Natural killer cell (primary cell): ENCODE measurements around the gene HOXC6. TPM values are rescaled to one million over a fixed set of nuclear protein-coding genes. Genes with fewer than 3 reads are reported as not detected.

Experiments
- ATAC-seq, 3 donors: fragments of 150-1000 bp in 2 of 3; fragments of 200-7000 bp in 1 of 3; cut with Tn5 transposase; 1 replicate in 1 of 3; 2 replicates in 2 of 3; pipeline ENCODE4 v1.10.0; 2021; ENCODE audit warnings: mild to moderate bottlenecking in 2 of 3, moderate library complexity in 2 of 3
- DNase-seq, 2 donors: peaks; one replicate each; pipeline versions ENCODE4 v3.0.0 to v3.0.0-alpha.2; 2013 to 2021; ENCODE audit warnings: mixed read lengths in 1 of 2
- H3K27ac ChIP-seq: one replicate; pipeline ENCODE4 v1.5.1; 2013; ENCODE audit warnings: mild to moderate bottlenecking, low read length
- H3K27me3 ChIP-seq: one replicate; pipeline ENCODE4 v1.6.1; 2013; ENCODE audit warnings: low read length; ENCODE audit not compliant: control insufficient read depth, insufficient read depth
- H3K36me3 ChIP-seq: one replicate; pipeline ENCODE4 v1.6.1; 2013; ENCODE audit warnings: low read length; ENCODE audit not compliant: control insufficient read depth, insufficient read depth
- H3K4me1 ChIP-seq: one replicate; pipeline ENCODE4 v1.6.1; 2013; ENCODE audit warnings: low read length; ENCODE audit not compliant: control insufficient read depth, insufficient read depth
- H3K4me3 ChIP-seq: one replicate; pipeline ENCODE4 v1.5.1; 2013; ENCODE audit warnings: low read length
- H3K9me3 ChIP-seq: one replicate; pipeline ENCODE4 v1.6.1; 2013; ENCODE audit warnings: low read length; ENCODE audit not compliant: control insufficient read depth, insufficient read depth
- H3K27ac Mint-ChIP-seq, 2 donors: one replicate each; pipeline ENCODE4 v1.8.0; 2022; ENCODE audit warnings: mild to moderate bottlenecking in 2 of 2, mixed read lengths in 2 of 2, moderate library complexity in 1 of 2
- H3K27me3 Mint-ChIP-seq, 2 donors: one replicate each; pipeline ENCODE4 v1.8.0; 2022; ENCODE audit warnings: low read depth in 2 of 2, mixed read lengths in 2 of 2
- H3K36me3 Mint-ChIP-seq: one replicate; pipeline ENCODE4 v1.8.0; 2022; ENCODE audit warnings: mixed read lengths
- H3K4me1 Mint-ChIP-seq, 2 donors: one replicate each; pipeline ENCODE4 v1.8.0; 2022; ENCODE audit warnings: mixed read lengths in 2 of 2
- H3K4me3 Mint-ChIP-seq: one replicate; pipeline ENCODE4 v1.8.0; 2022; ENCODE audit warnings: mild to moderate bottlenecking, moderate library complexity, mixed read lengths
- H3K9me3 Mint-ChIP-seq, 2 donors: one replicate each; pipeline ENCODE4 v1.8.0; 2022; ENCODE audit warnings: mixed read lengths in 2 of 2
- CTCF ChIP-seq: fragments of 200-600 bp; IDR thresholded peaks from one replicate; pipeline ENCODE4 v1.8.0; 2022; ENCODE audit warnings: antibody characterized with exemption
- WGBS: methylation state at CpG from one replicate; pipeline ENCODE4 v1.1.7; 2013; ENCODE audit warnings: missing lambda C conversion rate; ENCODE audit not compliant: insufficient coverage; 5-methylcytosine and 5-hydroxymethylcytosine counted together
- intact Hi-C: fragments of 100-400 bp; cut with micrococcal nuclease; formaldehyde crosslinking; loops from one replicate; pipeline ENCODE4 v1.14.2; 2022
- total RNA-seq, 4 donors: library from RNA; stranded (reverse); fragments of 120-200 nt in 1 of 4; gene quantifications; one replicate each; pipeline versions ENCODE4 v1.2.3 to v1.2.4, GENCODE V29; 2013 to 2022

The HOXC6 gene
- total RNA-seq, 3 donors from 2014 or later (not counting 1 experiment from before 2014, with no cell fraction given): not detected

- H3K27me3 Mint-ChIP-seq: peaks cover 76 to 89% of the 10 kb centered on the region in 2 donors
- H3K27ac ChIP-seq: no peak overlapping the region
- no peak for DNase-seq
- no peaks in the 10 kb centered on the region for H3K36me3 ChIP-seq
- peak overlapping the region; percentile 43 for H3K4me3 ChIP-seq
- intact Hi-C loops: loop anchor here (5.0 kb wide), 2 partner anchors 37 to 38 kb away; partner anchors contain the start of gene HOXC5
- peak overlapping the region in 1 of 2 donors; percentile 29 for H3K27ac Mint-ChIP-seq
- H3K9me3 Mint-ChIP-seq: no peaks in the 10 kb centered on the region
- peaks cover 4% of the 10 kb centered on the region for H3K36me3 Mint-ChIP-seq
- H3K9me3 ChIP-seq: peaks cover 3% of the 10 kb centered on the region
- peak in 1 of 3 donors; percentile 20 for ATAC-seq
- peaks cover 45% of the 10 kb centered on the region for H3K4me1 ChIP-seq
- peaks cover 49 to 53% of the 10 kb centered on the region in 2 donors for H3K4me1 Mint-ChIP-seq
- WGBS: 4% methylated on average over 17 of the region's 17 CpGs
- peak overlapping the region; percentile 91 for H3K4me3 Mint-ChIP-seq
- peaks cover 94% of the 10 kb centered on the region for H3K27me3 ChIP-seq
- TF ChIP-seq CTCF: no peak
These were observed 33.2 kb upstream of the HOXC6 start for GRCh38 chr12:53995002-53995377.

- Mint-ChIP-seq H3K9me3 (no peaks in the 10 kb centered on the region), H3K4me3 (peak overlapping the region; percentile 91), H3K27ac (peak overlapping the region in 1 of 2 donors; percentile 81), H3K4me1 (peaks cover 46 to 47% of the 10 kb centered on the region in 2 donors), H3K27me3 (peaks cover 74 to 89% of the 10 kb centered on the region in 2 donors), H3K36me3 (no peaks in the 10 kb centered on the region)
- H3K9me3 ChIP-seq: peaks cover 3% of the 10 kb centered on the region
- intact Hi-C loops: loop anchor here (5.0 kb wide), 2 partner anchors 37 to 38 kb away; partner anchors contain the start of gene HOXC5
- H3K27me3 ChIP-seq: peaks cover 92% of the 10 kb centered on the region
- peaks cover 49% of the 10 kb centered on the region for H3K4me1 ChIP-seq
- H3K4me3 ChIP-seq: peak overlapping the region; percentile 43
- WGBS: 2% methylated on average over 48 of the region's 48 CpGs
- ATAC-seq (peak; percentile 50 to 65 (median 53)), DNase-seq (peak in 1 of 2 donors; percentile 60)
- no peaks in the 10 kb centered on the region for H3K36me3 ChIP-seq
- TF ChIP-seq CTCF: no peak
- no peak overlapping the region for H3K27ac ChIP-seq
These were observed 32.6 kb upstream of the HOXC6 start for GRCh38 chr12:53995378-53996239.

- no peak for TF ChIP-seq CTCF
- Mint-ChIP-seq H3K9me3 (no peaks in the 10 kb centered on the region), H3K36me3 (no peaks in the 10 kb centered on the region), H3K27ac (peak overlapping the region in 1 of 2 donors; percentile 81), H3K4me3 (peak overlapping the region; percentile 91), H3K27me3 (peaks cover 76 to 91% of the 10 kb centered on the region in 2 donors), H3K4me1 (peaks cover 46 to 47% of the 10 kb centered on the region in 2 donors)
- Histone ChIP-seq H3K9me3 (peaks cover 3% of the 10 kb centered on the region), H3K27ac (no peak overlapping the region), H3K4me3 (peak overlapping the region; percentile 43), H3K36me3 (no peaks in the 10 kb centered on the region), H3K27me3 (peaks cover 93% of the 10 kb centered on the region), H3K4me1 (peaks cover 51% of the 10 kb centered on the region)
- WGBS: 21% methylated on average over 25 of the region's 29 CpGs
- no peak for ATAC-seq
- intact Hi-C loops: loop anchor here (5.0 kb wide), 2 partner anchors 36 to 39 kb away; partner anchors contain the start of gene HOXC5
- no peak for DNase-seq
These were observed 31.7 kb upstream of the HOXC6 start for GRCh38 chr12:53996240-53997203.
